Coronary artery (tissue), 2 donors: ENCODE results near the gene IGFN1.

ENCODE experiments used
- DNase-seq: peaks from one replicate; pipeline ENCODE4 v3.0.0-alpha.2; 2017; ENCODE audit warnings: low spot score
- H3K27ac ChIP-seq, 2 donors: fragments of 200-600 bp; sonication (generic); one replicate each; pipeline ENCODE4 v1.5.1; 2016 to 2019
- H3K4me3 ChIP-seq: fragments of 200-600 bp; sonication (generic); 2 replicates; pipeline ENCODE4 v1.5.1; 2016; ENCODE audit warnings: mild to moderate bottlenecking, moderate library complexity
- CTCF ChIP-seq: fragments of 200-600 bp; sonication (generic); IDR thresholded peaks from one replicate; pipeline ENCODE4 v1.5.1; 2019; ENCODE audit warnings: antibody characterized with exemption

The IGFN1 gene

GRCh38 chr1:201264554-201264953, 73.9 kb downstream of the IGFN1 start:
- Histone ChIP-seq H3K27ac (no peak overlapping the region), H3K4me3 (no peak overlapping the region)
- no peak for TF ChIP-seq CTCF
- DNase-seq = no peak

- no peak for TF ChIP-seq CTCF
- no peak for DNase-seq
- Histone ChIP-seq H3K27ac (no peak overlapping the region), H3K4me3 (no peak overlapping the region)
Observed at GRCh38 chr1:201265756-201266155, 75.1 kb downstream of the IGFN1 start.

GRCh38 chr1:201266276-201266675, 75.7 kb downstream of the IGFN1 start:
- TF ChIP-seq CTCF = no peak

GRCh38 chr1:201266774-201267173, 76.2 kb downstream of the IGFN1 start:
- H3K4me3 ChIP-seq = no peak overlapping the region
- H3K27ac ChIP-seq = no peak overlapping the region
- no peak for DNase-seq
- TF ChIP-seq CTCF = no peak

More at GRCh38 chr1:201266276-201266675, 75.7 kb downstream of the IGFN1 start:
- DNase-seq = no peak
- no peak overlapping the region for H3K27ac ChIP-seq
- no peak overlapping the region for H3K4me3 ChIP-seq

- DNase-seq = peak; percentile 40
- TF ChIP-seq CTCF = no peak
- Histone ChIP-seq H3K4me3 (no peak overlapping the region), H3K27ac (no peak overlapping the region)
Observed at GRCh38 chr1:201267481-201268229, 77.0 kb downstream of the IGFN1 start.

- TF ChIP-seq CTCF = no peak
- Histone ChIP-seq H3K4me3 (no peak overlapping the region), H3K27ac (no peak overlapping the region)
- peak; percentile 64 for DNase-seq
Observed at GRCh38 chr1:201268604-201269151, 78.1 kb downstream of the IGFN1 start.

GRCh38 chr1:201269281-201269680, 78.7 kb downstream of the IGFN1 start:
- no peak for TF ChIP-seq CTCF
- no peak for DNase-seq
- Histone ChIP-seq H3K27ac (no peak overlapping the region), H3K4me3 (no peak overlapping the region)
